ENCODE results near the gene TTLL11. TPM values are rescaled to one million over a fixed set of nuclear protein-coding genes. Genes with fewer than 3 reads are reported as not detected.

The TTLL11 gene
- total RNA-seq, 1 donor from 2014 or later, result 23.9 TPM

DNA sequence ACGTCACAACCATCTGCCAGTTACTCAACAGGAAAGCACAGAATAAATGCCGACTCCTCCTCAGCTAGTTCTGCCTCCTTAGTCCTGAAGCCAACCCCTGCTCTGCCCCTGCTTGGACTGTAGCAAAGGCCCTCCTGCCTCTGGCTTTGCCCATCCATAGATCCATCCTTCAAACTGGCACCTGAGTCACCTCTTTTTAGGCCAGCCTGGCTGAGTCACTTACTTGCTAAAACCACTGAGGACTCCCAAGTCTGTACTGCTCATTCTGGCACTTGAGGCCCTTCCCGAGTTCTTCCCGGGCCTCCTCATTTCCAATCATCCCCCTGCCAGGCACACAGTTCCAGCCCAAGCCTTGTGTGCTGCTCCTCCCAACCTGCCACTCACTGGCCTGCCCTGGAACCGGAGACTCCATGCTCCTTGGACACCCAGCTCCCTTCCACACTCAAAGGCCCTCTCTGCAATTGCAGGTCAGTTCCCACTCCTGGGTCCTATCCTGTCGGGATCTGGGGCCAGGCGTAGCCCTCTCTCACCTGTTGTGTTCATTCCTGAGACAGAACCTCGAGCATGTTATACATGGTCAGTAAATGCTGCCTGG, 221.6 kb downstream of the TTLL11 start:
- TF ChIP-seq, protein P1, sequence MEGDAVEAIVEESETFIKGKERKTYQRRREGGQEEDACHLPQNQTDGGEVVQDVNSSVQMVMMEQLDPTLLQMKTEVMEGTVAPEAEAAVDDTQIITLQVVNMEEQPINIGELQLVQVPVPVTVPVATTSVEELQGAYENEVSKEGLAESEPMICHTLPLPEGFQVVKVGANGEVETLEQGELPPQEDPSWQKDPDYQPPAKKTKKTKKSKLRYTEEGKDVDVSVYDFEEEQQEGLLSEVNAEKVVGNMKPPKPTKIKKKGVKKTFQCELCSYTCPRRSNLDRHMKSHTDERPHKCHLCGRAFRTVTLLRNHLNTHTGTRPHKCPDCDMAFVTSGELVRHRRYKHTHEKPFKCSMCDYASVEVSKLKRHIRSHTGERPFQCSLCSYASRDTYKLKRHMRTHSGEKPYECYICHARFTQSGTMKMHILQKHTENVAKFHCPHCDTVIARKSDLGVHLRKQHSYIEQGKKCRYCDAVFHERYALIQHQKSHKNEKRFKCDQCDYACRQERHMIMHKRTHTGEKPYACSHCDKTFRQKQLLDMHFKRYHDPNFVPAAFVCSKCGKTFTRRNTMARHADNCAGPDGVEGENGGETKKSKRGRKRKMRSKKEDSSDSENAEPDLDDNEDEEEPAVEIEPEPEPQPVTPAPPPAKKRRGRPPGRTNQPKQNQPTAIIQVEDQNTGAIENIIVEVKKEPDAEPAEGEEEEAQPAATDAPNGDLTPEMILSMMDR (IDR thresholded peaks at IDR 0.05; ENCODE audit: partially characterized antibody, unreplicated experiment), result no peak
- peaks cover 2% of the 10 kb centered on the region for H3K4me1 Mint-ChIP-seq (ENCODE audit: low read depth, unreplicated experiment)
- H3K36me3 Mint-ChIP-seq (ENCODE audit: unreplicated experiment), result no peaks in the 10 kb centered on the region
- H3K4me3 Mint-ChIP-seq (ENCODE audit: unreplicated experiment), result no peak overlapping the region
- no peak for DNase-seq
- H3K27ac Mint-ChIP-seq (ENCODE audit: unreplicated experiment), result no peak overlapping the region
- peaks cover 1% of the 10 kb centered on the region for H3K27me3 Mint-ChIP-seq (ENCODE audit: unreplicated experiment)
- H3K9me3 Mint-ChIP-seq (ENCODE audit: unreplicated experiment), result peaks cover 2% of the 10 kb centered on the region

DNA sequence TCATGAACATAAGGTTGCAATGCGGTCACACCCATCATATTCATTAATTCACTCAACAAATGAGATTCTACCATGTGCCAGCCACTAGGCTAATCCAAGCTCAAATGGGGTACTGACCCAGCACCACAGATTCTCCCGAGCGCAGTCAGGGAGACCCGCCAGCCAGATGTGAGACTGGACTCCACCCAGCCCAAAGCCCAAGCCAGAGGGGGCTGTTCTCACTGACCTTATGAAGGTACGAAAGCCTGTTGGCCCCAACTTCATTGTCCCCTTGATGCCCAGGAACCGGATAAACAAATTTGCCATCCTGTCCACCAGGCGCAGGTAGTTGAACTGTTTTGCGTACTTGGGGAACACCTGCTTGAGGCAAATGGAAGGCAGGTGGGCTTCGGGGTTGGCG, 222.8 kb downstream of the TTLL11 start:
- Mint-ChIP-seq H3K36me3 (ENCODE audit: unreplicated experiment) (no peaks in the 10 kb centered on the region), H3K27me3 (ENCODE audit: unreplicated experiment) (peaks cover 1% of the 10 kb centered on the region), H3K4me1 (ENCODE audit: low read depth, unreplicated experiment) (peaks cover 2% of the 10 kb centered on the region), H3K27ac (ENCODE audit: unreplicated experiment) (no peak overlapping the region), H3K4me3 (ENCODE audit: unreplicated experiment) (no peak overlapping the region), H3K9me3 (ENCODE audit: unreplicated experiment) (peaks cover 2% of the 10 kb centered on the region)
- TF ChIP-seq, protein P1 (IDR thresholded peaks at IDR 0.05; ENCODE audit: partially characterized antibody, unreplicated experiment), result no peak
- no peak for DNase-seq

DNA sequence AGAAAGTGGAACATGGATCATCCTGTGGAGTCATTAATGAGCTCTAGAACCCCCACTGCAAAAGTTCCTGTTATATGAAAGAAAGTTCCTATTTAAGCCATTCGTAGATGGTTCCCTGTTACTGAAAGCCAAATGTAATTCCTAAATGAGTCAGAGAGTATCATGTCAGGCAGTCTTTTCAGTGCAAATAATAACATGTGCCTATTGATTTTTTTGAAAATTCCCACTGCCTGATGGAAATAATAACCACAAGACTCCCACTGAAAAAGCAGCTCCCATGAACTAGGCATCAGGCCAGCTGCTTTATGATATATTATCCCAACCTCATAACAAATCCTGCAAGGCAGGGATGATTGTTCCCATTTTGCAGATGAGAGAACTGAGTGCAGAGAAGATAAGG, 224.5 kb downstream of the TTLL11 start:
- Mint-ChIP-seq H3K27ac (ENCODE audit: unreplicated experiment) (no peak overlapping the region), H3K4me1 (ENCODE audit: low read depth, unreplicated experiment) (peaks cover 2% of the 10 kb centered on the region), H3K9me3 (ENCODE audit: unreplicated experiment) (peaks cover 2% of the 10 kb centered on the region), H3K27me3 (ENCODE audit: unreplicated experiment) (peaks cover 1% of the 10 kb centered on the region), H3K4me3 (ENCODE audit: unreplicated experiment) (no peak overlapping the region), H3K36me3 (ENCODE audit: unreplicated experiment) (no peaks in the 10 kb centered on the region)
- TF ChIP-seq, protein P1 (IDR thresholded peaks at IDR 0.05; ENCODE audit: partially characterized antibody, unreplicated experiment), result no peak
- DNase-seq, result no peak

DNA sequence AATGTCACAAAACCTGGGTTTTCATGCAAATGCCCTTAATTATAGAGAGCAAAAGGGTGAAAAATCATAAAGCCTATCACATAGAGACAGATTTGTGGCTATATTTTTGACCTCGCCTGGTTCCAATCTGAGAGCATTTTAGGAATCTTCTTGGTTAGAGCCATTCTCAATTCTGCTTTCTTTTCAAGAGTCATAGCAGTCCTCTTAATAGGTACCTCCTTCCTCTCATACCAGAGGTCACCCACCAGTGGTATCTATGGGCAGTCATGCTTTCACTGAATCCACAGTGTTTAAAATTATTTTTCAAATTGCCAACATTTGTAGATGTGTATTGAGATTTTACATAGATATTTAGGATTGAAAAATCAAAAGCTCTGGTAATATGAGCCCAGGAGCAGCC, 226.2 kb downstream of the TTLL11 start:
- no peaks in the 10 kb centered on the region for H3K4me1 Mint-ChIP-seq (ENCODE audit: low read depth, unreplicated experiment)
- DNase-seq, result no peak
- no peaks in the 10 kb centered on the region for H3K9me3 Mint-ChIP-seq (ENCODE audit: unreplicated experiment)
- H3K36me3 Mint-ChIP-seq (ENCODE audit: unreplicated experiment), result no peaks in the 10 kb centered on the region
- TF ChIP-seq, protein P1 (IDR thresholded peaks at IDR 0.05; ENCODE audit: partially characterized antibody, unreplicated experiment), result no peak
- H3K4me3 Mint-ChIP-seq (ENCODE audit: unreplicated experiment), result no peak overlapping the region
- no peaks in the 10 kb centered on the region for H3K27me3 Mint-ChIP-seq (ENCODE audit: unreplicated experiment)
- no peak overlapping the region for H3K27ac Mint-ChIP-seq (ENCODE audit: unreplicated experiment)

DNA sequence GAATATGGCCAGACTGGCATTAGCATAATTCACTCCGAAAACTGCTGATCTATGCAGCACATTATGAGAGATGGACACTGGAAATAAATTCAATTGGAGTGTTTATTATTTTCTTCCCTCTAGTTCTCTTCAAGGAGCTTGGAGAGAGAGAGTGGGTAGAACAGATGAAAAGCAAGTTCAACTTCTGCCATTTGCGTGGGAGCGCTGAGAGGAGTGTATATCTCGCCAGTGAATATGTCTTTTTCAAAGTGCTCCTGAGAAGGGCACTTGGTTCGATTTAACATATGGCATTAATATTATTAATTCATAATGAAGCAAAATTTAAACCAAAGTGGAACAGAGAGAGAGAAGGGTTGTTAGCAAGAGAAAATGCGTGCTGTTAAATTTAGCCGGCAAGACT, 227.2 kb downstream of the TTLL11 start:
- no peaks in the 10 kb centered on the region for H3K4me1 Mint-ChIP-seq (ENCODE audit: low read depth, unreplicated experiment)
- no peaks in the 10 kb centered on the region for H3K9me3 Mint-ChIP-seq (ENCODE audit: unreplicated experiment)
- H3K27me3 Mint-ChIP-seq (ENCODE audit: unreplicated experiment), result no peaks in the 10 kb centered on the region
- TF ChIP-seq, protein P1 (IDR thresholded peaks at IDR 0.05; ENCODE audit: partially characterized antibody, unreplicated experiment), result no peak
- no peaks in the 10 kb centered on the region for H3K36me3 Mint-ChIP-seq (ENCODE audit: unreplicated experiment)
- H3K4me3 Mint-ChIP-seq (ENCODE audit: unreplicated experiment), result no peak overlapping the region
- H3K27ac Mint-ChIP-seq (ENCODE audit: unreplicated experiment), result no peak overlapping the region
- DNase-seq, result no peak

All from glutamatergic neuron (in vitro differentiated cells).